A549 (cell line): ENCODE data around the gene RIPOR2.

Experiments used
- CBX8 ChIP-seq: fragments of 200-600 bp; sonication (generic); IDR thresholded peaks from 2 replicates; pipeline ENCODE4 v1.6.1; 2016
- CHD2 ChIP-seq: fragments of 150-350 bp; IDR thresholded peaks from 2 replicates; pipeline ENCODE4 v1.6.1; 2014; ENCODE audit warnings: low read length; ENCODE audit not compliant: partially characterized antibody
- CTCF ChIP-seq: fragments of >200 bp; sonication (Bioruptor Twin); formaldehyde crosslinking; IDR thresholded peaks from 3 replicates; pipeline ENCODE4 v1.5.1; 2016
- MAZ ChIP-seq: fragments of 150-350 bp; IDR thresholded peaks from 2 replicates; pipeline ENCODE4 v1.6.1; 2014; ENCODE audit warnings: antibody characterized with exemption, low read depth, low read length, borderline replicate concordance
- NPAS2 ChIP-seq: fragments of 250-450 bp; sonication (Bioruptor Pico); IDR thresholded peaks from 2 replicates; pipeline ENCODE4 v1.8.0; 2022; ENCODE audit warnings: mild to moderate bottlenecking, moderate library complexity, borderline replicate concordance
- PHF8 ChIP-seq: fragments of 200-600 bp; sonication (generic); IDR thresholded peaks from 2 replicates; pipeline ENCODE4 v1.6.1; 2016; ENCODE audit warnings: low read depth, mild to moderate bottlenecking, antibody characterized with exemption, moderate library complexity, borderline replicate concordance
- POLR2A ChIP-seq: IDR thresholded peaks from 2 replicates; pipeline ENCODE4 v1.6.1; 2012; ENCODE audit warnings: mild to moderate bottlenecking, low read length
- RCOR1 ChIP-seq: fragments of 150-350 bp; IDR thresholded peaks from 2 replicates; pipeline ENCODE4 v1.6.1; 2014; ENCODE audit warnings: antibody characterized with exemption, low read length, low read depth
- REST ChIP-seq: fragments of 200-600 bp; sonication (generic); IDR thresholded peaks from 2 replicates; pipeline ENCODE4 v1.6.1; 2016; ENCODE audit warnings: antibody characterized with exemption, mild to moderate bottlenecking, moderate library complexity
- SREBF2 ChIP-seq: fragments of 450-650 bp; IDR thresholded peaks from 2 replicates; pipeline ENCODE4 v1.6.1; 2014; ENCODE audit warnings: mild to moderate bottlenecking, moderate library complexity
- TP53 ChIP-seq: fragments of 250-450 bp; sonication (Bioruptor Pico); IDR thresholded peaks from 2 replicates; pipeline ENCODE4 v1.5.0; 2021; ENCODE audit warnings: mild to moderate bottlenecking, moderate library complexity

- TF ChIP-seq POLR2A, result no peak
- TF ChIP-seq CTCF, result no peak
- no peak for TF ChIP-seq CBX8
- no peak for TF ChIP-seq MAZ
- no peak for TF ChIP-seq SREBF2
- no peak for TF ChIP-seq PHF8
- TF ChIP-seq NPAS2, result no peak
- no peak for TF ChIP-seq RCOR1
- no peak for TF ChIP-seq TP53 (CRISPR knock-in tag)
- no peak for TF ChIP-seq REST
- no peak for TF ChIP-seq CHD2
Observed at GRCh38 chr6:24971067-24971466, 35.3 kb upstream of the RIPOR2 start.
